ENCODE measurements around the gene EPAS1. TPM values are rescaled to one million over a fixed set of nuclear protein-coding genes. Genes with fewer than 3 reads are reported as not detected.

EPAS1 gene
- total and polyA plus RNA-seq, 5 donors: 149 to 340 (median 246) TPM

GRCh38 chr2:46411985-46412384, 114.8 kb downstream of the EPAS1 start:
- DNase-seq: no peak
- H3K4me1 ChIP-seq (ENCODE audit: control insufficient read depth, insufficient read depth, low read length): peaks cover 6% of the 10 kb centered on the region
- H3K27me3 ChIP-seq (ENCODE audit: control insufficient read depth, insufficient read depth): no peaks in the 10 kb centered on the region
- no peak overlapping the region for H3K27ac ChIP-seq (ENCODE audit: low read length)
- no peak overlapping the region for H3K4me3 ChIP-seq (ENCODE audit: low read length)
- WGBS: 80% methylated on average over 1 of the region's 1 CpG
- no peak for ATAC-seq
- intact Hi-C loops (cut with DNase I): no loop called here
- no peaks in the 10 kb centered on the region for H3K9me3 ChIP-seq (ENCODE audit: control insufficient read depth, low read length)

GRCh38 chr2:46413111-46413510, 115.9 kb downstream of the EPAS1 start:
- ATAC-seq: no peak
- intact Hi-C loops (cut with DNase I): no loop called here
- Histone ChIP-seq H3K4me3 (ENCODE audit: low read length) (no peak overlapping the region), H3K27ac (ENCODE audit: low read length) (no peak overlapping the region), H3K9me3 (ENCODE audit: control insufficient read depth, low read length) (no peaks in the 10 kb centered on the region), H3K4me1 (ENCODE audit: control insufficient read depth, insufficient read depth, low read length) (peaks cover 6% of the 10 kb centered on the region), H3K27me3 (ENCODE audit: control insufficient read depth, insufficient read depth) (no peaks in the 10 kb centered on the region)
- DNase-seq: no peak
- 88% methylated on average over 2 of the region's 2 CpGs for WGBS

- ATAC-seq (no peak), DNase-seq (no peak)
- Histone ChIP-seq H3K27ac (ENCODE audit: low read length) (no peak overlapping the region), H3K4me3 (ENCODE audit: low read length) (no peak overlapping the region), H3K4me1 (ENCODE audit: control insufficient read depth, insufficient read depth, low read length) (peaks cover 6% of the 10 kb centered on the region), H3K27me3 (ENCODE audit: control insufficient read depth, insufficient read depth) (no peaks in the 10 kb centered on the region), H3K9me3 (ENCODE audit: control insufficient read depth, low read length) (no peaks in the 10 kb centered on the region)
- intact Hi-C loops (cut with DNase I): no loop called here
These were observed 116.4 kb downstream of the EPAS1 start for GRCh38 chr2:46413631-46414030.

- Histone ChIP-seq H3K27ac (ENCODE audit: low read length) (no peak overlapping the region), H3K4me1 (ENCODE audit: control insufficient read depth, insufficient read depth, low read length) (no peaks in the 10 kb centered on the region), H3K4me3 (ENCODE audit: low read length) (no peak overlapping the region), H3K27me3 (ENCODE audit: control insufficient read depth, insufficient read depth) (no peaks in the 10 kb centered on the region), H3K9me3 (ENCODE audit: control insufficient read depth, low read length) (no peaks in the 10 kb centered on the region)
- ATAC-seq (no peak), DNase-seq (no peak)
- WGBS: 82% methylated on average over 1 of the region's 1 CpG
- intact Hi-C loops (cut with DNase I): no loop called here
These were observed 117.5 kb downstream of the EPAS1 start for GRCh38 chr2:46414701-46415100.

GRCh38 chr2:46416280-46416679, 119.1 kb downstream of the EPAS1 start:
- H3K4me1 ChIP-seq (ENCODE audit: control insufficient read depth, insufficient read depth, low read length): no peaks in the 10 kb centered on the region
- ATAC-seq (no peak), DNase-seq (no peak)
- no peaks in the 10 kb centered on the region for H3K27me3 ChIP-seq (ENCODE audit: control insufficient read depth, insufficient read depth)
- intact Hi-C loops (cut with DNase I): no loop called here
- H3K9me3 ChIP-seq (ENCODE audit: control insufficient read depth, low read length): no peaks in the 10 kb centered on the region
- no peak overlapping the region for H3K27ac ChIP-seq (ENCODE audit: low read length)
- no peak overlapping the region for H3K4me3 ChIP-seq (ENCODE audit: low read length)

- no peak for ATAC-seq
- intact Hi-C loops (cut with DNase I): no loop called here
These were observed 119.7 kb downstream of the EPAS1 start for GRCh38 chr2:46416739-46417403.

GRCh38 chr2:46420945-46421344, 123.7 kb downstream of the EPAS1 start:
- Histone ChIP-seq H3K9me3 (ENCODE audit: control insufficient read depth, low read length) (no peaks in the 10 kb centered on the region), H3K27me3 (ENCODE audit: control insufficient read depth, insufficient read depth) (no peaks in the 10 kb centered on the region), H3K4me1 (ENCODE audit: control insufficient read depth, insufficient read depth, low read length) (no peaks in the 10 kb centered on the region), H3K27ac (ENCODE audit: low read length) (no peak overlapping the region), H3K4me3 (ENCODE audit: low read length) (no peak overlapping the region)
- 74% methylated on average over 2 of the region's 2 CpGs for WGBS
- ATAC-seq: no peak
- intact Hi-C loops (cut with DNase I): no loop called here
- DNase-seq: no peak

More at GRCh38 chr2:46416739-46417403, 119.7 kb downstream of the EPAS1 start:
- no peak for DNase-seq
- Histone ChIP-seq H3K27me3 (ENCODE audit: control insufficient read depth, insufficient read depth) (no peaks in the 10 kb centered on the region), H3K9me3 (ENCODE audit: control insufficient read depth, low read length) (no peaks in the 10 kb centered on the region), H3K4me3 (ENCODE audit: low read length) (no peak overlapping the region), H3K4me1 (ENCODE audit: control insufficient read depth, insufficient read depth, low read length) (no peaks in the 10 kb centered on the region), H3K27ac (ENCODE audit: low read length) (no peak overlapping the region)
- WGBS: 88% methylated on average over 4 of the region's 4 CpGs

- no peak for DNase-seq
- intact Hi-C loops (cut with DNase I): no loop called here
- no peak for ATAC-seq
- no peaks in the 10 kb centered on the region for H3K4me1 ChIP-seq (ENCODE audit: control insufficient read depth, insufficient read depth, low read length)
- no peak overlapping the region for H3K4me3 ChIP-seq (ENCODE audit: low read length)
- WGBS: 76% methylated on average over 2 of the region's 2 CpGs
- no peak overlapping the region for H3K27ac ChIP-seq (ENCODE audit: low read length)
- H3K9me3 ChIP-seq (ENCODE audit: control insufficient read depth, low read length): no peaks in the 10 kb centered on the region
- H3K27me3 ChIP-seq (ENCODE audit: control insufficient read depth, insufficient read depth): no peaks in the 10 kb centered on the region
These were observed 124.2 kb downstream of the EPAS1 start for GRCh38 chr2:46421361-46421760.

GRCh38 chr2:46422717-46423394, 125.6 kb downstream of the EPAS1 start:
- Histone ChIP-seq H3K27me3 (ENCODE audit: control insufficient read depth, insufficient read depth) (no peaks in the 10 kb centered on the region), H3K4me3 (ENCODE audit: low read length) (no peak overlapping the region), H3K9me3 (ENCODE audit: control insufficient read depth, low read length) (no peaks in the 10 kb centered on the region), H3K4me1 (ENCODE audit: control insufficient read depth, insufficient read depth, low read length) (no peaks in the 10 kb centered on the region), H3K27ac (ENCODE audit: low read length) (no peak overlapping the region)
- no peak for DNase-seq
- no peak for ATAC-seq
- WGBS: 77% methylated on average over 1 of the region's 1 CpG
- intact Hi-C loops (cut with DNase I): no loop called here

- intact Hi-C loops (cut with DNase I): no loop called here
- H3K27me3 ChIP-seq (ENCODE audit: control insufficient read depth, insufficient read depth): no peaks in the 10 kb centered on the region
- ATAC-seq: no peak
- no peak for DNase-seq
- H3K27ac ChIP-seq (ENCODE audit: low read length): no peak overlapping the region
- H3K4me1 ChIP-seq (ENCODE audit: control insufficient read depth, insufficient read depth, low read length): no peaks in the 10 kb centered on the region
- no peaks in the 10 kb centered on the region for H3K9me3 ChIP-seq (ENCODE audit: control insufficient read depth, low read length)
- H3K4me3 ChIP-seq (ENCODE audit: low read length): no peak overlapping the region
- 80% methylated on average over 5 of the region's 5 CpGs for WGBS
These were observed 127.7 kb downstream of the EPAS1 start for GRCh38 chr2:46424937-46425336.

GRCh38 chr2:46428911-46429436, 131.8 kb downstream of the EPAS1 start:
- Histone ChIP-seq H3K4me3 (ENCODE audit: low read length) (no peak overlapping the region), H3K27ac (ENCODE audit: low read length) (no peak overlapping the region), H3K4me1 (ENCODE audit: control insufficient read depth, insufficient read depth, low read length) (no peaks in the 10 kb centered on the region), H3K9me3 (ENCODE audit: control insufficient read depth, low read length) (no peaks in the 10 kb centered on the region), H3K27me3 (ENCODE audit: control insufficient read depth, insufficient read depth) (no peaks in the 10 kb centered on the region)
- ATAC-seq (peak in 1 of 2 donors; percentile 26), DNase-seq (peak in 1 of 3 donors; percentile 49)
- intact Hi-C loops (cut with DNase I): no loop called here
- WGBS: 96% methylated on average over 22 of the region's 22 CpGs
